GM18502 (cell line): ENCODE results near the gene MAPT.

ENCODE experiments used
- ATAC-seq: cut with Tn5 transposase; IDR thresholded peaks from one replicate; pipeline ENCODE4 v1.9.1; 2021; ENCODE audit warnings: mild to moderate bottlenecking; ENCODE audit not compliant: unreplicated experiment, poor library complexity

MAPT gene

GRCh38 chr17:45966606-45967280 lies 72.4 kb downstream of the MAPT start:
- ATAC-seq = no peak

- ATAC-seq = no peak
Observed at GRCh38 chr17:45967378-45967777, 73.0 kb downstream of the MAPT start.

- no peak for ATAC-seq
Observed at GRCh38 chr17:45968732-45969131, 74.4 kb downstream of the MAPT start.

GRCh38 chr17:45969726-45970125 lies 75.4 kb downstream of the MAPT start:
- ATAC-seq = no peak

- no peak for ATAC-seq
Observed at GRCh38 chr17:45970659-45971058, 76.3 kb downstream of the MAPT start.

- no peak for ATAC-seq
Observed at GRCh38 chr17:45971698-45972141, 77.4 kb downstream of the MAPT start.

- no peak for ATAC-seq
Observed at GRCh38 chr17:45972531-45972930, 78.2 kb downstream of the MAPT start.

GRCh38 chr17:45973099-45973780 lies 78.9 kb downstream of the MAPT start:
- no peak for ATAC-seq

GRCh38 chr17:45973946-45974859 lies 79.8 kb downstream of the MAPT start:
- no peak for ATAC-seq

GRCh38 chr17:45974916-45975630 lies 80.7 kb downstream of the MAPT start:
- no peak for ATAC-seq

- ATAC-seq = no peak
Observed at GRCh38 chr17:45975640-45976295, 81.4 kb downstream of the MAPT start.

GRCh38 chr17:45976391-45976754 lies 82.0 kb downstream of the MAPT start:
- no peak for ATAC-seq

GRCh38 chr17:45976755-45977505 lies 82.6 kb downstream of the MAPT start:
- no peak for ATAC-seq

- no peak for ATAC-seq
Observed at GRCh38 chr17:45977506-45977824, 83.1 kb downstream of the MAPT start.

- no peak for ATAC-seq
Observed at GRCh38 chr17:45977976-45978626, 83.7 kb downstream of the MAPT start.

- ATAC-seq = no peak
Observed at GRCh38 chr17:45979137-45979536, 84.8 kb downstream of the MAPT start.

GRCh38 chr17:45980855-45981254 lies 86.5 kb downstream of the MAPT start:
- no peak for ATAC-seq

- ATAC-seq = no peak
Observed at GRCh38 chr17:45981306-45981705, 87.0 kb downstream of the MAPT start.
